Endothelial cell of umbilical vein (primary cell): ENCODE results near the gene ITGA1. TPM values are rescaled to one million over a fixed set of nuclear protein-coding genes. Genes with fewer than 3 reads are reported as not detected.

Experiments
- BruUV-seq: library from RNA; stranded (reverse); fragments of 400-500 nt; replicated peaks from 2 replicates; lab custom pipeline; 2021; lab: Mats Ljungman, UMichigan
- CTCF ChIA-PET: fragments of 300-600, 350-600 bp; sonication (Branson Sonifier 250); formaldehyde crosslinking; loops from one replicate; lab custom pipeline; 2021; ENCODE audit warnings: antibody characterized with exemption, inconsistent platforms; lab: Charles Lee
- POLR2A ChIA-PET: fragments of 300-600, 350-600 bp; sonication (Branson Sonifier 250); formaldehyde crosslinking; loops from one replicate; lab custom pipeline; 2021; ENCODE audit warnings: antibody characterized with exemption, inconsistent platforms; lab: Charles Lee
- DNase-seq: peaks from one replicate; pipeline ENCODE4 v3.0.0-alpha.2; 2011; ENCODE audit warnings: low read depth, low spot score
- FAIRE-seq: peaks from 2 replicates; lab custom pipeline; 2011; peaks lifted over from hg19 to GRCh38; lab: Jason Lieb, UNC
- H2AFZ ChIP-seq: 2 replicates; pipeline ENCODE4 v1.6.0; 2012; ENCODE audit warnings: low read depth, low read length, control low read depth, inconsistent platforms
- H3K27ac ChIP-seq: 2 replicates; pipeline ENCODE4 v1.5.1; 2011; ENCODE audit warnings: low read depth, mild to moderate bottlenecking, control low read depth, low read length, moderate library complexity; ENCODE audit not compliant: insufficient read depth
- H3K27me3 ChIP-seq, 2 experiments: 2 replicates each; pipeline versions ENCODE4 v1.6.0 to v1.6.1; 2011; ENCODE audit warnings: low read length in 2 of 2, mixed read lengths in 1 of 2; ENCODE audit not compliant: control insufficient read depth in 2 of 2, insufficient read depth in 2 of 2
- H3K36me3 ChIP-seq, 2 experiments: 2 replicates in 1 of 2; 3 replicates in 1 of 2; pipeline ENCODE4 v1.5.1; 2011; ENCODE audit warnings: low read length in 2 of 2, mild to moderate bottlenecking in 1 of 2, moderate library complexity in 1 of 2; ENCODE audit not compliant: control insufficient read depth in 2 of 2, insufficient read depth in 2 of 2; ENCODE audit errors: extremely low read depth in 1 of 2
- H3K4me1 ChIP-seq: 3 replicates; pipeline ENCODE4 v1.5.1; 2011; ENCODE audit warnings: mild to moderate bottlenecking, low read length; ENCODE audit not compliant: control insufficient read depth, insufficient read depth; ENCODE audit errors: extremely low read depth
- H3K4me2 ChIP-seq: 2 replicates; pipeline ENCODE4 v1.6.1; 2011; ENCODE audit warnings: low read length, control low read depth, mixed read lengths; ENCODE audit not compliant: insufficient read depth
- H3K4me3 ChIP-seq, 3 experiments: fragments of 200-600 bp in 1 of 3; sonication (generic), shearing (Covaris generic) in 1 of 3; replicated peaks in 1 of 3; 2 replicates each; pipeline ENCODE4 v1.5.1; 2011 to 2016; ENCODE audit warnings: control low read depth in 3 of 3, low read length in 3 of 3, mild to moderate bottlenecking in 2 of 3, inconsistent platforms in 1 of 3, low read depth in 1 of 3, moderate library complexity in 1 of 3; ENCODE audit not compliant: insufficient read depth in 1 of 3
- H3K79me2 ChIP-seq: 2 replicates; pipeline ENCODE4 v1.6.0; 2012; ENCODE audit warnings: low read length, inconsistent platforms; ENCODE audit not compliant: control insufficient read depth, insufficient read depth
- H3K9ac ChIP-seq: replicated peaks from 2 replicates; pipeline ENCODE3; 2011; ENCODE audit warnings: low read length, control low read depth; ENCODE audit not compliant: insufficient read depth; ENCODE audit errors: extremely low read depth
- H3K9me1 ChIP-seq: replicated peaks from 3 replicates; pipeline ENCODE4 v1.6.0; 2011; ENCODE audit warnings: mild to moderate bottlenecking, low read length; ENCODE audit not compliant: control insufficient read depth, insufficient read depth; ENCODE audit errors: extremely low read depth
- H3K9me3 ChIP-seq: replicated peaks from 2 replicates; pipeline ENCODE4 v1.5.1; 2012; ENCODE audit warnings: low read length, inconsistent platforms; ENCODE audit not compliant: control insufficient read depth, insufficient read depth
- H4K20me1 ChIP-seq: replicated peaks from 2 replicates; pipeline ENCODE3; 2011; ENCODE audit warnings: mild to moderate bottlenecking, low read length; ENCODE audit not compliant: control insufficient read depth, insufficient read depth; ENCODE audit errors: extremely low read depth
- CTCF ChIP-seq, 2 donors: IDR thresholded peaks; 1 replicate in 1 of 2; 2 replicates in 1 of 2; pipeline ENCODE4 v1.5.1; 2011; ENCODE audit warnings: low read length in 2 of 2, mild to moderate bottlenecking in 2 of 2, moderate library complexity in 2 of 2, control low read depth in 1 of 2, inconsistent platforms in 1 of 2, low read depth in 1 of 2; ENCODE audit not compliant: insufficient read depth in 1 of 2; ENCODE audit errors: extremely low read depth in 1 of 2
- EZH2 ChIP-seq: IDR thresholded peaks from 2 replicates; pipeline ENCODE4 v1.6.1; 2012; ENCODE audit warnings: borderline replicate concordance, low read depth, mild to moderate bottlenecking, moderate library complexity, low read length, inconsistent platforms; ENCODE audit not compliant: severe bottlenecking
- FOS ChIP-seq: IDR thresholded peaks from 2 replicates; pipeline ENCODE4 v1.6.1; 2011; ENCODE audit warnings: mild to moderate bottlenecking, low read length, moderate library complexity, borderline replicate concordance; ENCODE audit not compliant: insufficient read depth
- GATA2 ChIP-seq: IDR thresholded peaks from 2 replicates; pipeline ENCODE4 v1.7.0; 2011; ENCODE audit warnings: low read depth, mild to moderate bottlenecking, moderate library complexity, mixed read lengths, low read length; ENCODE audit not compliant: insufficient read length, insufficient read depth
- JUN ChIP-seq: IDR thresholded peaks from 2 replicates; pipeline ENCODE4 v1.6.1; 2011; ENCODE audit warnings: borderline replicate concordance, low read depth; ENCODE audit not compliant: insufficient read length, insufficient read depth
- MAX ChIP-seq: IDR thresholded peaks from 2 replicates; pipeline ENCODE4 v1.6.1; 2011; ENCODE audit not compliant: insufficient read depth, insufficient read length
- MYC ChIP-seq: IDR thresholded peaks from one replicate; pipeline ENCODE4 v1.6.1; 2011; ENCODE audit warnings: mild to moderate bottlenecking, low read depth, low read length
- POLR2A ChIP-seq: IDR thresholded peaks from 2 replicates; pipeline ENCODE4 v1.6.1; 2012; ENCODE audit warnings: low read depth, mild to moderate bottlenecking, control low read depth, low read length
- POLR2AphosphoS5 ChIP-seq: IDR thresholded peaks from 2 replicates; pipeline ENCODE4 v1.6.1; 2012; ENCODE audit warnings: low read depth, mild to moderate bottlenecking, control low read depth, low read length, moderate library complexity; ENCODE audit not compliant: insufficient read depth
- dilution Hi-C: fragments of 300-500 bp; cut with MboI; formaldehyde crosslinking; loops from one replicate; pipeline ENCODE4 v1.15.0; 2019; ENCODE audit warnings: low sequenced_read_pairs; ENCODE audit not compliant: extremely low pct_ligation_motif_present
- intact Hi-C: fragments of 100-400 bp; cut with micrococcal nuclease; formaldehyde crosslinking; loops from one replicate; pipeline ENCODE4 v1.10.0; 2022
- polyA plus RNA-seq, 4 experiments: library from polyadenylated mRNA; depleted of rRNA in 3 of 4; stranded (reverse) in 3 of 4; unstranded in 1 of 4; fragments of >200 nt; gene quantifications; 2 replicates each; pipeline versions ENCODE4 v1.2.1 to v1.2.3, GENCODE V29; 2011 to 2012; ENCODE audit warnings: missing spikeins in 1 of 4
- small RNA-seq: library from RNA; depleted of rRNA; stranded (forward); fragments of <200 nt; gene quantifications from one replicate; pipeline ENCODE3, GENCODE V24; 2012; ENCODE audit warnings: low replicate concordance, low read depth; ENCODE audit not compliant: insufficient read depth, insufficient read length
- total RNA-seq: library from RNA; stranded (reverse); gene quantifications from 2 replicates; pipeline ENCODE4 v1.2.3, GENCODE V29; 2021

The ITGA1 gene
- total and polyA plus RNA-seq, 2 donors (not counting 3 experiments of a cell fraction or from before 2014, with no cell fraction given), result 0.65 to 1.9 TPM

- H3K9ac ChIP-seq, result no peak overlapping the region
- dilution Hi-C loops (no loop called here), intact Hi-C loops (no loop called here)
- H3K9me3 ChIP-seq, result no peaks in the 10 kb centered on the region
- DNase-seq (peak; percentile 43), FAIRE-seq (peak; percentile 65)
- peaks cover 74% of the 10 kb centered on the region for H3K79me2 ChIP-seq
- no peak overlapping the region for H2AFZ ChIP-seq
- ChIA-PET POLR2A (no interaction called here), CTCF (interaction anchor here (1.1 kb wide), 1 partner anchor 27 kb away, joined by 5 read pairs; no protein-coding TSS in a partner anchor)
- no peaks in the 10 kb centered on the region for H3K27me3 ChIP-seq
- H3K9me1 ChIP-seq, result no peaks in the 10 kb centered on the region
- no peaks in the 10 kb centered on the region for H4K20me1 ChIP-seq
- H3K27ac ChIP-seq, result peak overlapping the region; percentile 38
- no peaks in the 10 kb centered on the region for H3K36me3 ChIP-seq
- TF ChIP-seq MYC, result no peak
- TF ChIP-seq POLR2AphosphoS5, result peak; percentile 34
- no peak for TF ChIP-seq EZH2
- TF ChIP-seq CTCF (IDR thresholded peaks at IDR 0.05; ENCODE audit: extremely low read depth in 1 of 2, insufficient read depth in 1 of 2, low read depth in 1 of 2, low read length in 2 of 2), result no peak
- peak; percentile 83 for TF ChIP-seq FOS
- peak; percentile 2 for TF ChIP-seq JUN
- peak; percentile 30 for TF ChIP-seq GATA2
- TF ChIP-seq POLR2A, result peak; percentile 13
- TF ChIP-seq MAX, result no peak
- no peak overlapping the region for H3K4me2 ChIP-seq
- no peak overlapping the region for H3K4me3 ChIP-seq
- BruUV-seq, result no TSS peak
- peaks cover 53% of the 10 kb centered on the region for H3K4me1 ChIP-seq
These were observed 221.0 kb downstream of the ITGA1 start for GRCh38 chr5:53008751-53009150.

Small RNA genes within 50 kb of the gene (small RNA-seq; reads per million reads assigned to genes)
- not detected for gene B3GNTL1P1

Other genes starting within 250 kb of the ITGA1 start
- gene PELO, start within 50 bp of the ITGA1 start, total RNA-seq, result 10.2 and 13.2 TPM in 2 replicates
- gene PELO, start within 50 bp of the ITGA1 start, polyA plus RNA-seq, result 7.8 and 8.6 TPM in 2 replicates
- 53.2 and 62.3 TPM in 2 replicates for gene ITGA2, start 201.4 kb downstream of the ITGA1 start, total RNA-seq
- gene ITGA2, start 201.4 kb downstream of the ITGA1 start, polyA plus RNA-seq, result 8.9 and 11.2 TPM in 2 replicates